HL-60 (cell line): ENCODE results near the gene MALT1.

ENCODE experiments used
- DNase-seq, 2 experiments: peaks; one replicate each; pipeline ENCODE4 v3.0.0-alpha.2; 2010 to 2020; ENCODE audit warnings: low read depth in 1 of 2, low spot score in 1 of 2
- H3K27ac ChIP-seq: fragments of 250-450 bp; sonication (Bioruptor Pico); replicated peaks from 2 replicates; pipeline ENCODE4 v1.5.1; 2020; ENCODE audit warnings: mild to moderate bottlenecking, moderate library complexity
- H3K27me3 ChIP-seq: fragments of 250-450 bp; sonication (Bioruptor Pico); 2 replicates; pipeline ENCODE4 v1.5.1; 2021; ENCODE audit warnings: mild to moderate bottlenecking, moderate library complexity; ENCODE audit not compliant: insufficient read depth, poor library complexity, severe bottlenecking
- H3K4me3 ChIP-seq: replicated peaks from 2 replicates; pipeline ENCODE4 v1.5.1; 2011; ENCODE audit warnings: mild to moderate bottlenecking, control low read depth, low read length; ENCODE audit not compliant: insufficient read depth
- GABPA ChIP-seq: IDR thresholded peaks from 2 replicates; pipeline ENCODE4 v1.6.1; 2012; ENCODE audit warnings: low read depth
- POLR2AphosphoS5 ChIP-seq: IDR thresholded peaks from 2 replicates; pipeline ENCODE4 v1.6.1; 2012; ENCODE audit warnings: low read depth
- REST ChIP-seq: IDR thresholded peaks from 2 replicates; pipeline ENCODE4 v1.6.1; 2012; ENCODE audit warnings: low read depth; ENCODE audit not compliant: insufficient replicate concordance
- SPI1 ChIP-seq: IDR thresholded peaks from 2 replicates; pipeline ENCODE4 v1.6.1; 2012; ENCODE audit warnings: low read depth, mild to moderate bottlenecking, borderline replicate concordance
- TF ChIP-seq, protein P1 (sequence below): IDR thresholded peaks from one replicate; pipeline ENCODE4 v1.5.1; 2011; ENCODE audit warnings: low read length, control low read depth, inconsistent platforms; ENCODE audit not compliant: insufficient read depth

Gene MALT1

DNA sequence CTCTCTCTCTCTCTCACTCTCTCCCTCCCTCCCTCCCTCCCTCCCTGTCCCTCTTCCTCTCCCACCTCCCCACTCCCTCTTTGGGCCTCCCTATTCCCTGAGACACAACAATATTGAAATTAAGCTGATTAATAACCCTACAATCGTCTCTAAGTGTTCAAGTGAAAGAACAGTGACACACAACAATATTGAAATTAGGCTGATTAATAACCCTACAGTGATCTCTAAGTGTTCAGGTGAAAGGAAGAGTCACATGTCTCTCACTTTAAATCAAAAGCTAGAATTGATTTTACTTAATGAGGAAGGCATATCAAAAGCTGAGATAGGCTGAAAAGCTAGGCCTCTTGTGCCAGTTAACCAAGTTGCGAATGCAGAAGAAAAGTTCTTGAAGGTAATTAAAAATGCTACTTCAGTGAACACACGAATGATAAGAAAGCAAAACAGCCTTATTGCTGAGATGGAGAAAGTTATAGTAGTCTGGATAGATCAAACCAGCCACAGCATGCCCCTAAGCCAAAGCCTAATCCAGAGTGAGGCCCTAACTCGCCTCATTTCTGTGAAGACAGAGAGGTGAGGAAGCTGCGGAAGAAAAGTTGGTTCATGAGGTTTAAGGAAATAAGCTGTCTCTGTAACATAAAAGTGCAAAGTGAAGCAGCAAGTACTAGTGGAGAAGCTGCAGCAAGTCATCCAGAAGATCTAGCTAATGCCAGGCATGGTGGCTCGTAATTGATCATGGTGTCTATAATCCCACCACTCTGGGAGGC lies 21.3 kb downstream of the MALT1 start:
- Histone ChIP-seq H3K27me3 (no peaks in the 10 kb centered on the region), H3K4me3 (no peak overlapping the region), H3K27ac (no peak overlapping the region)
- no peak for TF ChIP-seq POLR2AphosphoS5
- no peak for TF ChIP-seq SPI1
- TF ChIP-seq GABPA, result no peak
- TF ChIP-seq, protein P1, sequence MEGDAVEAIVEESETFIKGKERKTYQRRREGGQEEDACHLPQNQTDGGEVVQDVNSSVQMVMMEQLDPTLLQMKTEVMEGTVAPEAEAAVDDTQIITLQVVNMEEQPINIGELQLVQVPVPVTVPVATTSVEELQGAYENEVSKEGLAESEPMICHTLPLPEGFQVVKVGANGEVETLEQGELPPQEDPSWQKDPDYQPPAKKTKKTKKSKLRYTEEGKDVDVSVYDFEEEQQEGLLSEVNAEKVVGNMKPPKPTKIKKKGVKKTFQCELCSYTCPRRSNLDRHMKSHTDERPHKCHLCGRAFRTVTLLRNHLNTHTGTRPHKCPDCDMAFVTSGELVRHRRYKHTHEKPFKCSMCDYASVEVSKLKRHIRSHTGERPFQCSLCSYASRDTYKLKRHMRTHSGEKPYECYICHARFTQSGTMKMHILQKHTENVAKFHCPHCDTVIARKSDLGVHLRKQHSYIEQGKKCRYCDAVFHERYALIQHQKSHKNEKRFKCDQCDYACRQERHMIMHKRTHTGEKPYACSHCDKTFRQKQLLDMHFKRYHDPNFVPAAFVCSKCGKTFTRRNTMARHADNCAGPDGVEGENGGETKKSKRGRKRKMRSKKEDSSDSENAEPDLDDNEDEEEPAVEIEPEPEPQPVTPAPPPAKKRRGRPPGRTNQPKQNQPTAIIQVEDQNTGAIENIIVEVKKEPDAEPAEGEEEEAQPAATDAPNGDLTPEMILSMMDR, result no peak
- no peak for TF ChIP-seq REST
- no peak for DNase-seq

GRCh38 chr18:58694221-58694620 lies 23.0 kb downstream of the MALT1 start:
- no peak overlapping the region for H3K27ac ChIP-seq
- H3K27me3 ChIP-seq, result no peaks in the 10 kb centered on the region
- TF ChIP-seq SPI1 (no peak), POLR2AphosphoS5 (no peak), REST (no peak), GABPA (no peak)
- TF ChIP-seq, protein P1, result no peak
- H3K4me3 ChIP-seq, result no peak overlapping the region
- DNase-seq, result no peak

DNA sequence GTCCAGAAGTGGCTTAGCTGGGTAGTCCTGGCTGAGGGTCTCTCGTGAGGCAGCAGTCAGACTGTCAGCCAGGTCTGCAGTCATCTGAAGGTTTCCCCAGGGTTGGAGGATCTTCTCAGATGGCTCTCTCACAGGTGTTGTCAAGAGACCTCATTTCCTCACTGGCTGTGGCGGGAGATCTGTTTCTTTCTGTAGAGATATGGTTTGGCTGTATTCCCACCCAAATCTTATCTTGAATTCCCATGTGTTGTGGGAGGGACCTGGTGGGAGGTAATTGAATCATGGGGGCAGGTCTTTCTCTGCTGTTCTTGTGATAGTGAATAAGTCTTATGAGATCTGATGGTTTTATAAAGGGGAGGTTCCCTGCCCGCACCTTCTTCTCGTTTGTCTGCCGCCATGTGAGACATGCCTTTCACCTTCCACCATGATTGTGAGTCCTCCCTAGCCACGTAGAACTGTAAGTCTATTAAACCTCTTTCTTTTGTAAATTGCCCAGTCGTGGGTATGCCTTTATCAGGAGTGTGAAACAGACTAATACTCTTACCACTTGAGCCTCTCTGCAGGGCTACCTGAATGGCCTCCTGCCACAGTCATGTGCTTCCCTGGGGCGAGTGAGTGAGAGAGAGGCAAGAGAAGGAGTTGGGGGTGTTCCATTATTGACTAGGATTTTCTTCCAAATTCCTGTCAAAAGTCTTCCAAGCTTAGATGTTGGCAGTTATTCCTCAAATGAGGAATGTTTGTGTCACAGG lies 23.6 kb downstream of the MALT1 start:
- no peak for TF ChIP-seq GABPA
- TF ChIP-seq, protein P1, result no peak
- TF ChIP-seq POLR2AphosphoS5, result no peak
- TF ChIP-seq REST, result no peak
- TF ChIP-seq SPI1, result no peak
- Histone ChIP-seq H3K4me3 (no peak overlapping the region), H3K27me3 (no peaks in the 10 kb centered on the region), H3K27ac (no peak overlapping the region)
- DNase-seq, result no peak
